SU-DHL-6 (cell line): ENCODE measurements around the gene NANS.

ENCODE experiments used
- H2AFZ ChIP-seq: fragments of 200-600 bp; sonication (generic); 2 replicates; pipeline ENCODE4 v1.6.1; 2014; ENCODE audit warnings: low read depth, mild to moderate bottlenecking, moderate library complexity, mixed read lengths, antibody characterized with exemption, low read length; ENCODE audit not compliant: severe bottlenecking
- H3F3A ChIP-seq: fragments of 200-600 bp; shearing (Covaris generic); 2 replicates; pipeline ENCODE4 v1.6.0; 2016; ENCODE audit warnings: antibody characterized with exemption, mild to moderate bottlenecking; ENCODE audit not compliant: insufficient read depth
- H3K27ac ChIP-seq: fragments of 200-600 bp; sonication (generic); 2 replicates; pipeline ENCODE4 v1.5.1; 2016; ENCODE audit warnings: low read depth, mild to moderate bottlenecking, low read length, moderate library complexity, mixed read lengths
- H3K27me3 ChIP-seq: fragments of 200-600 bp; sonication (generic), shearing (Covaris generic); 2 replicates; pipeline ENCODE4 v1.6.0; 2014; ENCODE audit warnings: mild to moderate bottlenecking, low read length
- H3K36me3 ChIP-seq: fragments of 200-600 bp; sonication (generic); 2 replicates; pipeline ENCODE4 v1.6.1; 2014; ENCODE audit warnings: mild to moderate bottlenecking, low read length, mixed read lengths
- H3K4me2 ChIP-seq: fragments of 300-600, 200-600 bp; shearing (Covaris generic), sonication (generic); 2 replicates; pipeline ENCODE4 v1.6.0; 2014; ENCODE audit warnings: low read length, low read depth, mild to moderate bottlenecking; ENCODE audit not compliant: poor library complexity, severe bottlenecking
- H3K4me3 ChIP-seq: fragments of 200-600 bp; sonication (generic); 2 replicates; pipeline ENCODE4 v1.5.1; 2014; ENCODE audit warnings: antibody characterized with exemption, low read length, mild to moderate bottlenecking, mixed read lengths; ENCODE audit not compliant: insufficient read depth, poor library complexity, severe bottlenecking
- H3K79me2 ChIP-seq: fragments of 200-600 bp; sonication (generic); 2 replicates; pipeline ENCODE4 v1.6.1; 2014; ENCODE audit warnings: mild to moderate bottlenecking, low read length, moderate library complexity; ENCODE audit not compliant: insufficient read depth
- H3K9ac ChIP-seq: fragments of 200-600 bp; sonication (generic); 2 replicates; pipeline ENCODE4 v1.7.0; 2014; ENCODE audit warnings: mild to moderate bottlenecking, low read length
- H3K9me2 ChIP-seq: fragments of 200-600 bp; sonication (generic); replicated peaks from 2 replicates; pipeline ENCODE4 v1.6.1; 2014; ENCODE audit warnings: low read length; ENCODE audit not compliant: insufficient read depth
- H3K9me3 ChIP-seq: fragments of 200-600 bp; sonication (generic); 2 replicates; pipeline ENCODE4 v1.6.1; 2014; ENCODE audit warnings: low read length, mixed read lengths; ENCODE audit not compliant: insufficient read depth
- H4K20me1 ChIP-seq: fragments of 200-600 bp; sonication (generic); 2 replicates; pipeline ENCODE4 v1.6.1; 2014; ENCODE audit warnings: low read depth, mild to moderate bottlenecking, antibody characterized with exemption, low read length, moderate library complexity, mixed read lengths
- EZH2phosphoT487 ChIP-seq: fragments of 200-600 bp; sonication (generic), shearing (Covaris generic); conservative IDR thresholded peaks from 2 replicates; pipeline ENCODE4 v1.6.1; 2018; ENCODE audit warnings: mild to moderate bottlenecking, antibody characterized with exemption, low read length, moderate library complexity, mixed read lengths
- TF ChIP-seq, protein P1 (sequence below): fragments of 200-600 bp; sonication (generic); IDR thresholded peaks from one replicate; pipeline ENCODE4 v1.5.1; 2017; ENCODE audit warnings: antibody characterized with exemption, mild to moderate bottlenecking, low read length, moderate library complexity; ENCODE audit not compliant: insufficient read depth, poor library complexity, severe bottlenecking

The NANS gene

DNA sequence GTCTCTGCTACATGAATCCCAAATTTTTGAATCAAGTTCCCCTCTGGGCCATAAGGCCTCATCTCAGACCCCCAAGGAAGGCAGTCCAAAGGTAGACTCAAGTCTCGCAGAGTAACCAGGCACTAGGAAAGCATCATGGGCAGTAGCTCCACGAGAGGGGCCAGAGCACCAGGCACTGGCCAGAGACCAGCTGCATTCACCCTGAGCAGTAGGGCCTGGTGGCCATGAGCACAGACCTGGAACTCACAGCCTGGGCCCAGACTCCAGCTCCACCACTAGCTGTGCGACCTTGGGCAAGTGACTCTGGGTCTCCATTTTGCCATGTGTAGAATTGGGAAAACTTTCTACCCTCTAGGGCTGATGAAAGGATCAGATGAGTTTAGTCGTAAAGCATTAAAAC lies 28.5 kb downstream of the NANS start:
- H3K4me2 ChIP-seq: no peak overlapping the region
- no peak overlapping the region for H3K9ac ChIP-seq
- no peak overlapping the region for H3K4me3 ChIP-seq
- H3K27me3 ChIP-seq: no peaks in the 10 kb centered on the region
- H3K36me3 ChIP-seq: no peaks in the 10 kb centered on the region; the same call in 1 of the 2 replicates
- no peaks in the 10 kb centered on the region for H3K9me2 ChIP-seq
- no peaks in the 10 kb centered on the region for H4K20me1 ChIP-seq
- no peaks in the 10 kb centered on the region for H3K9me3 ChIP-seq
- no peaks in the 10 kb centered on the region for H3F3A ChIP-seq
- no peaks in the 10 kb centered on the region for H3K79me2 ChIP-seq
- no peak overlapping the region for H3K27ac ChIP-seq
- H2AFZ ChIP-seq: no peak overlapping the region
- TF ChIP-seq, protein P1, sequence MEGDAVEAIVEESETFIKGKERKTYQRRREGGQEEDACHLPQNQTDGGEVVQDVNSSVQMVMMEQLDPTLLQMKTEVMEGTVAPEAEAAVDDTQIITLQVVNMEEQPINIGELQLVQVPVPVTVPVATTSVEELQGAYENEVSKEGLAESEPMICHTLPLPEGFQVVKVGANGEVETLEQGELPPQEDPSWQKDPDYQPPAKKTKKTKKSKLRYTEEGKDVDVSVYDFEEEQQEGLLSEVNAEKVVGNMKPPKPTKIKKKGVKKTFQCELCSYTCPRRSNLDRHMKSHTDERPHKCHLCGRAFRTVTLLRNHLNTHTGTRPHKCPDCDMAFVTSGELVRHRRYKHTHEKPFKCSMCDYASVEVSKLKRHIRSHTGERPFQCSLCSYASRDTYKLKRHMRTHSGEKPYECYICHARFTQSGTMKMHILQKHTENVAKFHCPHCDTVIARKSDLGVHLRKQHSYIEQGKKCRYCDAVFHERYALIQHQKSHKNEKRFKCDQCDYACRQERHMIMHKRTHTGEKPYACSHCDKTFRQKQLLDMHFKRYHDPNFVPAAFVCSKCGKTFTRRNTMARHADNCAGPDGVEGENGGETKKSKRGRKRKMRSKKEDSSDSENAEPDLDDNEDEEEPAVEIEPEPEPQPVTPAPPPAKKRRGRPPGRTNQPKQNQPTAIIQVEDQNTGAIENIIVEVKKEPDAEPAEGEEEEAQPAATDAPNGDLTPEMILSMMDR: no peak
- no peak for TF ChIP-seq EZH2phosphoT487

DNA sequence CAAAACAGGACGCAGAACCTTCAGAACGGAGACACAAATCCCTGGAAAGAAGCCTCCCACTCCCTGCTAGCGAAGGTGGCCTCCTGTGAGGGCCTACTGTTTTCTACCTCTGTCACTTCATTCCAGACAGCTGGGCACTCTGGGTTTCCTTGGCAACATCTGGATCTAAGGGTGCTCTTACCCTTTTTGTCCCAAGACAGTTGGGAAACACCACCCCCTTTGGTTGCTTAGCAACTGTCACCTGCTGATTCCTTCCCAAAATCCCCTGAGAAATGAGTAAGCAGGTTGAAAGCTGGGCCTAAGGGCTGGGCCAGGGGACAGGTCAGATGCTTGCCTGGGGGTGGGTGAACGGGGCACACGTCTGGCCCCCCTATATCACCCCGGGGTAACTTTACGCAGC lies 29.4 kb downstream of the NANS start:
- Histone ChIP-seq H3K79me2 (no peaks in the 10 kb centered on the region), H2AFZ (no peak overlapping the region), H3K27me3 (no peaks in the 10 kb centered on the region), H3K4me3 (no peak overlapping the region), H3K9ac (no peak overlapping the region), H3K9me3 (no peaks in the 10 kb centered on the region), H3K4me2 (no peak overlapping the region), H3K9me2 (no peaks in the 10 kb centered on the region), H3F3A (no peaks in the 10 kb centered on the region), H4K20me1 (no peaks in the 10 kb centered on the region), H3K27ac (no peak overlapping the region), H3K36me3 (no peaks in the 10 kb centered on the region; the same call in 1 of the 2 replicates)
- TF ChIP-seq, protein P1: no peak
- TF ChIP-seq EZH2phosphoT487: no peak

DNA sequence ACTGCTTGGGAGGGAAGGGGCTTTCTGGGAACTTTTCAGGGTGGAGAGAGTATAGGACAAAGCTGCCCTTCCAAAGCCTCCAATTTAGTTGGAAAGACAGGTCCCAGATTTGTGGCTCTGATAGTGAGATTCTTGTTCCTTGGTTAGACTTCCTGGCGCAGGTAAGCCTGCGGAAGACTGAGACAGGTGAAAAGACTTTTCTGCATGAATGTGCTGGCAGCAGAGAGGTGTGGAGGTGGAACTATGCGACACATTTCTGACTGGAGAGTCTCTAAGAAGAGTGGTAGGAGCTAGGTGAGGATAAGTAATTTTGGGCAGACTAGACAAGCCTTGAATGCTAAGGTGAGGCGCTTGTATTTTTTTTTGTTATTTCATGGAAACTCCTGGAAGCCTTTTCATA lies 29.9 kb downstream of the NANS start:
- H3K9me3 ChIP-seq: no peaks in the 10 kb centered on the region
- TF ChIP-seq, protein P1: no peak
- TF ChIP-seq EZH2phosphoT487: no peak
- no peak overlapping the region for H3K27ac ChIP-seq
- no peaks in the 10 kb centered on the region for H3K9me2 ChIP-seq
- no peaks in the 10 kb centered on the region for H3K27me3 ChIP-seq
- no peak overlapping the region for H3K9ac ChIP-seq
- H4K20me1 ChIP-seq: no peaks in the 10 kb centered on the region
- no peak overlapping the region for H2AFZ ChIP-seq
- no peaks in the 10 kb centered on the region for H3F3A ChIP-seq
- no peaks in the 10 kb centered on the region for H3K79me2 ChIP-seq
- H3K4me2 ChIP-seq: no peak overlapping the region
- H3K4me3 ChIP-seq: no peak overlapping the region
- H3K36me3 ChIP-seq: no peaks in the 10 kb centered on the region; the same call in 1 of the 2 replicates
